Globus pallidus (tissue), 1 donor: ENCODE data around the gene SLC37A3.
"Not testable (repeated sequence)": the region's sequence is repeated elsewhere in the genome, so short reads cannot be mapped to it uniquely, and the experiment has no call there.

ENCODE experiments used
- DNase-seq: peaks from one replicate; pipeline ENCODE4 v3.0.0-alpha.2; 2015; ENCODE audit warnings: low spot score

Gene SLC37A3

DNA sequence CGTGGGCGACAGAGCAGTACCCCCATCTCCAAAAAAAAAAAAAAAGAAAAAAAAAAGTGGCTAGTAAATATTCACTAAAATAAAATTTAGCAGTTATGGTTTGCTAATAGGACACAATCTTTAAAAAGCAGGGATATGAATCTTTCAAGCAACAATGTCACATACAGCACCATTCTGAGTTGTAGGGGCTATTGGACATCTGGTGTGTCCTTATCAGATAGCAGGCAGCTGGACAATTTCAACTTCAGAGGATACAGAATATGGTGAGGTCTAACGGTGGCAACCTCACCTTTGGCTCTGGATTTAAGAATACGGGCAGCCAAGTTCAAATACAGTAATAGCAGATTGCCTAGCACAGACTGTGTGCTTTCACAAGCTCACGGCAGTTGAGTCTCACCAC lies 51.1 kb downstream of the SLC37A3 start:
- no peak for DNase-seq

- DNase-seq, result no peak
Measured at GRCh38 chr7:140345426-140345825, 52.9 kb downstream of the SLC37A3 start.

DNA sequence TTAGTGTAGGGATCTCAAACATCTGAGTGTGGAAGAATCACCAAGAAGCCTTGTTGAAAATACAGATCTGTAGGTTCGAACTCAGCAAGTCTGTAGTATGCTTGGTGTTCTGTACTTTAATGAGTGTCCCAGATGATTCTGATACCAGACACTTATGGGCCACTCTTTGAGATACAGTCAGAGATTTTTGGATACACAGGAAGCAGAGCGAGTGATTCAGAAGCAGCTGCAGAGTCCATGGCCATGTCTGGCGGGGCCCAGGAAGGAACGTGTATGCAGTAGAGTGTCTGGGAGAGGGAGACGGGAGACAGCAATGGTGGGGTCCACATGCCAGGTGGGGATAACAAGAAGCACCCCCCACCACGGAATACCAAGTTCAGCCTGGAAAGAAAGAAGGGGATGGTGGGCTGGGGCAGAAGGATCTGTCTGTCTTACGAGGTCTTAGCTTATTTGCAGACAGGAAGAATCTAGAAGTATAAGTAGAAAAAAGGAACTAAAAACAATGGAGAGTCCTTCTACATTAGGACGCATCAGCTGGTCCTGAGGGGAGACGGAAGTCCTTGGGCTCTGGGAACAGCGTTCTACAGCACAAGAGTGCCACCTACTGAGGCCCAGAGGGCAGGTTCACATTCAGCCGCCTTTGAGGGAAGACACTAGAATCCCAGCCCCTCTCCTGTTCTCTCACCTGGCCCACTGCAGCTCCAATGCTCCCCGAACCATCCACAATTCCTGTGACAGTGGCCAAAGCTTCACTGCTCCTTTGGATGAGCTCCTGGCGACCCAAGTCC lies 55.4 kb downstream of the SLC37A3 start:
- DNase-seq, result peak; percentile 75

DNA sequence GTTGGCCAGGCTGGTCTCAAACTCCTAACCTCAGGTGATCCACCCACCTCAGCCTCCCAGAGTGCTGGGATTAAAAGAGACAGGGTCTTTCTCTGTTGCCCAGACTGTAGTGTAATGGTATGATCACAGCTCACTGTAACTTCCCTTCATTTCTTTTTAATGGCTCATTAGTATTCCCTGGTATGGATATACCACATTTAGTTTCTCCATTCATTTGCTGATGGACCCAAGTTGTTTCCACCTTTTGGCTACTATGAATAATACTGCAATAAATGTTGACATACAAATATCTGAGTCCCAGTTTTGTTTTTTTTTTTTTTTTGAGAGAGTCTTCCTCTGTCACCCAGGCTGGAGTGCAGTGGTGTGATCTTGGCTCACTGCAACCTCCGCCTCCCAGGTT lies 59.4 kb downstream of the SLC37A3 start:
- not testable (repeated sequence) for DNase-seq

- peak; percentile 91 for DNase-seq
Measured at GRCh38 chr7:140334341-140335057, 63.8 kb downstream of the SLC37A3 start.

GRCh38 chr7:140333686-140334085 lies 64.6 kb downstream of the SLC37A3 start:
- no peak for DNase-seq

GRCh38 chr7:140333223-140333622 lies 65.1 kb downstream of the SLC37A3 start:
- no peak for DNase-seq

DNA sequence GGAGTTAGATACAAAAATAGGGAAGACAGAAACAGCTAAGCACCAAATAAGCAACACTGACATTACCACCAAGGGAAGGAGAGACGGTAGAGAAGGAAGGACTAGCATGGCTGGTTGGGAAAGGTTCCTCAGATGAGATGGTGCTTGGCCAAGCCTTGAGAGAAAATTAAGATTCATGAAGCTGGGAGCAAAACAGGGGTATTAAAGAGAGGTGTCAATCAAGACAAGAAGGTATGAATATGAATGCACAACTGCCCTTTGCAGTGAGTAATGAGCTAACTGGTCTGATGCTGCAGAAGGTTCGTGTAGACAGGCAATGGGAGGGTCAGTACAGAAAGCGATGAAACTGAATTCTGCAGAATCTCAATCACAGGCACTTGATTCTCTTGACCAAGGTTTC lies 67.7 kb downstream of the SLC37A3 start:
- no peak for DNase-seq

DNA sequence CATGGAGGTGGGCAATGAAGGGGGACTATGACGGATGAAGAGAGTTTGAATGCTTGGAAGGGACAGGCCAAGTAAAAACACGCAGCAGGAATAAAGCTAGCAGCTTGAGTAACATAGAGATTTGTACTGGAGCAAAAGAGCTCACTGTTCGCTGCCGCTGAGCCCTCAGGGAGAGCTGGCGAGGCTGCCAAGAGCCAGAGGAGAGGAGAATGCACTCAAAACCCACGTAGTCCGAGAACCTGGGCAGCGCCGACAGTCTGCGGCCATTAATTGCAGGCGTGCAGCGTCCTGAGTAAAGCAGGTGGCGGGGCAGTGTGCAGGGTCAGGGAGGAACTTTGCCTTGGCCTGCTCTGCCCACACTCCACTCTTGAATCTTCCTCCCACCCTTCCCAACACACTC lies 68.2 kb downstream of the SLC37A3 start:
- no peak for DNase-seq

DNA sequence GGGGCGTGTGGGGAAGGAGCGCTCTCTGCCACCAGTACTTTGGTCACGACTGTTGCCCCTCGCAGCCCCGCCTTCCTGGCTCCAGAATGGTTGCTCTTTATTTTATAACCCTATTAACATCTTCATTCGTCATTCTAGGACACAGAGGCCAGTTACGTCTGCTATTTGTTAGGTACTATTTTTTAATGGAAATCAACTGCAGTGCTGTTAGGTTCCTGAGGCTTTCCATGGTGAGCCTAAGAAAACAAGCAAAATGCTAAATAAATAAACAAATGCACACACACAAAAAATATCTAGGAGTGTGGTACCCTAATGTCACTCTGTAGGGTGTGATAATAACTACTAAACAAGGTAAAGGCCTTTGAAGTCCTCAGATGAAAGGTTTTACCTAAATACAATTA lies 71.1 kb downstream of the SLC37A3 start:
- no peak for DNase-seq

GRCh38 chr7:140326116-140326928 lies 72.0 kb downstream of the SLC37A3 start:
- DNase-seq, result peak; percentile 74

- no peak for DNase-seq
Measured at GRCh38 chr7:140325600-140325999, 72.7 kb downstream of the SLC37A3 start.

DNA sequence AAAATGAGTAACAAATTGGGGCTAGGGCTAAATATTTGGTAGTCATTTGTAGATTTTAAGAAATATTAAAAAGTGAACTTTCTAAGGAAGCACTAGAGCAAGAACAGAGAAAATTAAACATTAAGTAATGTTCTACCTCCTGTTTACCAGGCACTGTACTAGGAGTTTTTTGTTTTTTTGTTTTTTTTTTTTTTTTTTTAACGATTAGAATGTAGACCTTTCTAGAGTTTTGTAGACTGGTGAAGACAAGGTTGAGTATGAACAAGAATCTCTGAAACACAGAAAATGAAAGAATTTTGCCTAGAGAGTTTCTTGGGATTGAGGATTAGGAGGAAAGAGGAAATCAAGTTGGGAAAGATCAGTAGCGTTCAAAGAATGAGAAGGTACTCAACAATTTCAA lies 73.6 kb downstream of the SLC37A3 start:
- no peak for DNase-seq

GRCh38 chr7:140322759-140323158 lies 75.6 kb downstream of the SLC37A3 start:
- no peak for DNase-seq

- DNase-seq, result not testable (repeated sequence)
Measured at GRCh38 chr7:140320078-140320477, 78.3 kb downstream of the SLC37A3 start.

DNA sequence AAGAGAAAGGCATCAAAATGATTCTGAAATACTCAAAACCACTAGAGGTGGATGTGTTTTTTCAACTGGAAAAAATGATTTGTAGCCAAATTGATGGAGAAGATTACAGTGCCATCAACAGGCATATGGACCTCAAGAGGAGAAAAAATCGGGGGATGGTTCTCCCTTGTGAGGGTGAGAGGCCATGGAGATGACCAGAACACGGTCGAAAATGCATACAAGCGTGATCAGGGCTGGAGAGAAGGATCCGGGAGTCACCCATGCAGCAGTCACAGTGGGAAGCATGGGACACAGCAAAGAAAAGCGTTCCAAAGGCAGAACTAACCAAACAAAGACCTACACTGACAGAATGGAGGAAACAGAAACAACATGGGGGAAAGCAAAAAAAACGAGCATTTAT lies 80.3 kb downstream of the SLC37A3 start:
- no peak for DNase-seq

DNA sequence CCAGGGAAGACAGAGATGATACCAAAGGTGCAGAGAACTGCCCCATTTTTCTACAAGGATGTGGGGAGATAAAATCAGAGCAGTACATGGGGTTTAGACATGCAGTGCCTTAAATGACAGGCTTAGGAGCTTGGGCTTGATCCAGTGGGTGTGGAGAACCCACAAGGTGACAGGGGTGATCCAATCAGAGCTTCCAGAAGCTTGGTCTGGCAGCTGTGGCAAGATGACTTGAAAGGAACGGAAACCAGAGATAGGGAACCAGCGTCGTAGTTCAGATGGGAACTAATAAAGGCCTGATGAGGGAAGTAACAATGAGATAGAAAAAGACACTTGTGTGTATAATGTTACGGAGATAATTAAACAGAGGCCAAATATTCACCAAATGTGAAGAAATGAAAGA lies 80.7 kb downstream of the SLC37A3 start:
- DNase-seq, result no peak

DNA sequence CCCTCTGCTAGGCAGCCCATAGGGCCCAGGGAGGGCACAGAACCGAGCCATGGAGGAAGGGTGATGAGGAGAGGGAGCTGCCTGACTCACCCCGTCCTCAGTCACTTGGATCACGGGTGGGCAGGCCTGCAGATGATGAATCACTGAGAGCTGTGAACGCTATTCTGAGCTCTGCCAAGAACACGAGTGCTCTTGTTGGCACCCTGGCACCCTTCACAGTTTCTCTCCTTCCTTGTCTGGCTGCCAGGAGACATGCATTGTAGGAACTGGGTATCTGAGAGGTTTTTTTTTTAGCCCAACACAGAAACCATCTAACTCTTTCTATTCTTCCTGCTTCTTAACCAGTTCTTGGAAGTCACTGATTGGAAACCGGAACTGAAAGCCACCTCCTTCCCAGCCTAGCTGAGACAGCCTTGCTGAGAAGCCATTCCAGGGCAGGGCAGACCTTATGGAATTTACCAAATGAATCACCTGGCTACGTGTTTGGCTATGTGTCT lies 82.1 kb downstream of the SLC37A3 start:
- peak; percentile 76 for DNase-seq

GRCh38 chr7:140315498-140316164 lies 82.7 kb downstream of the SLC37A3 start:
- no peak for DNase-seq

- DNase-seq, result no peak
Measured at GRCh38 chr7:140314573-140315480, 83.5 kb downstream of the SLC37A3 start.
